BE2C (cell line): ENCODE results near the gene HNF1B.

Source experiments
- DNase-seq: peaks from one replicate; pipeline ENCODE4 v3.0.0-alpha.2; 2020
- H3K27me3 ChIP-seq: fragments of 250-450 bp; sonication (Bioruptor Pico); 2 replicates; pipeline ENCODE4 v1.5.1; 2020; ENCODE audit warnings: mild to moderate bottlenecking
- H3K36me3 ChIP-seq: fragments of 250-450 bp; sonication (Bioruptor Pico); 2 replicates; pipeline ENCODE4 v1.5.1; 2020; ENCODE audit warnings: mild to moderate bottlenecking
- H3K4me1 ChIP-seq: fragments of 250-450 bp; sonication (Bioruptor Pico); 2 replicates; pipeline ENCODE4 v1.5.1; 2020
- H3K4me3 ChIP-seq: 2 replicates; pipeline ENCODE4 v1.5.1; 2011; ENCODE audit warnings: low read depth, low read length
- H3K9me3 ChIP-seq: fragments of 250-450 bp; sonication (Bioruptor Pico); 2 replicates; pipeline ENCODE4 v1.5.1; 2020
- TF ChIP-seq, protein P1 (sequence below): IDR thresholded peaks from 2 replicates; pipeline ENCODE4 v1.5.1; 2012; ENCODE audit warnings: mild to moderate bottlenecking, low read depth, low read length

HNF1B gene

DNA sequence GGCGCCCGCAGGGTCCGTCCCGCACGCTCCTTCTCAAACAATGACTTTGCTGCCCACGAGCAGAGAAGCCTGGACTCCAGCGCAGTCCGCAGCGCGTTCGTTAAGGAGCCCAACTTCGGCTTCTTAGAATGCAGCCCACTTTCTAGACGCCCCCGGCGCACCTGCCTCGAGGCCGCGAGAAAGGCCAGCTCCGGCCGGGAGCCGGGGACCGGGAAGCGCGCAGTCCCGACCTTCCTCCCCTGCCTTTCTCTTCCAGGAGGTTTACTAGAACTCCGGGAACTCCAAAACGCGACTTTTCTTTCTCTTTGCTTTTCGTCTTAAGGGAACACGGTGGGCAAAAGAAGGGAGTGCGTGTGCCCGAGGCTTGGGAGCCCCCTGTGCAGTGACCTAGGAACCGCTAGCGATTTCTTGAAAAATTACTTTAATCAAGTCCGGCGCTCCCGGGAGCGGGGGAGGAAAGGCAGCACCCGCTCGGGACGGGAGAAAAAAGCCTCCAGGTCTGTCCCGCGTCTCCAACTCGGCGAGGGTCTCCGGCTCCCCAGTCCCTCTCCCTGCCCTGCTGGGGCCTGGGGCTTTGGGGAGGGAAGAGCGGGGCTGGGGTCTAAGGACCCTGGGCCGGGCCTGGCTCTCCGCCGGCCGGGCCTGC lies 2.6 kb downstream of the HNF1B start:
- H3K27me3 ChIP-seq, result peaks cover 93% of the 10 kb centered on the region
- TF ChIP-seq, protein P1, sequence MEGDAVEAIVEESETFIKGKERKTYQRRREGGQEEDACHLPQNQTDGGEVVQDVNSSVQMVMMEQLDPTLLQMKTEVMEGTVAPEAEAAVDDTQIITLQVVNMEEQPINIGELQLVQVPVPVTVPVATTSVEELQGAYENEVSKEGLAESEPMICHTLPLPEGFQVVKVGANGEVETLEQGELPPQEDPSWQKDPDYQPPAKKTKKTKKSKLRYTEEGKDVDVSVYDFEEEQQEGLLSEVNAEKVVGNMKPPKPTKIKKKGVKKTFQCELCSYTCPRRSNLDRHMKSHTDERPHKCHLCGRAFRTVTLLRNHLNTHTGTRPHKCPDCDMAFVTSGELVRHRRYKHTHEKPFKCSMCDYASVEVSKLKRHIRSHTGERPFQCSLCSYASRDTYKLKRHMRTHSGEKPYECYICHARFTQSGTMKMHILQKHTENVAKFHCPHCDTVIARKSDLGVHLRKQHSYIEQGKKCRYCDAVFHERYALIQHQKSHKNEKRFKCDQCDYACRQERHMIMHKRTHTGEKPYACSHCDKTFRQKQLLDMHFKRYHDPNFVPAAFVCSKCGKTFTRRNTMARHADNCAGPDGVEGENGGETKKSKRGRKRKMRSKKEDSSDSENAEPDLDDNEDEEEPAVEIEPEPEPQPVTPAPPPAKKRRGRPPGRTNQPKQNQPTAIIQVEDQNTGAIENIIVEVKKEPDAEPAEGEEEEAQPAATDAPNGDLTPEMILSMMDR, result no peak
- no peak overlapping the region for H3K4me3 ChIP-seq
- no peak for DNase-seq
- no peaks in the 10 kb centered on the region for H3K9me3 ChIP-seq
- H3K4me1 ChIP-seq, result no peaks in the 10 kb centered on the region
- no peaks in the 10 kb centered on the region for H3K36me3 ChIP-seq

DNA sequence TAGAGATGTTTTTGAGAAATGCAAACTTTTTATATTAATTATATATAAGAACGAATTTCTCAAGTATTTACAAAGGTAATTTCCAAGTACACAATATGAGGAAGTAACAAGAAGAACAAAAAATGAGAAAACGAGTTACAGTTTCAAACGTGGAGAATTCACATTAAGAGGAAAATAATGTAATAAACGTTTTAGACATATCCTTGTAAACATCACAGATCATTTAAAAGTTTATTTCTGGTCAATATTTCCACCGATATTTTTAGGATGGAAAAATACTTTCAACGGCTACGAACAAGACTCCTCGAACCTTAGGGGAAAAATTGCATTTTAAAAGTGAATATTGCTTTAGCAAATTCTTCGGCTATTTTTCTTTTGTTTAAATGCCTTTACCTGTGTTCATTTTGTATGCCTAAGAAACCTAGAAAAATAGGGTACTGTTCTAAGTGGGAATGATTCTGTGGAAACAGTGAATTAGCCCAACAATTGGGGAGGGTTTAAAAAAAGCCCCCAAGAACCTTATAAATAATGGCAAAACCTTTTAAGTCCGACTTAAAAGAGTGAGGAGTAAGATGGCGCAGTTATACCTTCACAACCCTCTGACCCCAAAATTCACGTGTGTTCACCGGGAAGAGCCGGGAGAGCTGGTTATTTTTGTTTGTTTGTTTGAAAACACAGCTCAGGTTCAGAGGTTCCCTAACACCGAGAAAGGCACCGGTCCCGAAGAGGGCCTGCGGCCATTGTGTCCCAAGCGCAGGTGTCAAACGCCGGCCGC lies 3.3 kb downstream of the HNF1B start:
- DNase-seq, result no peak
- Histone ChIP-seq H3K36me3 (no peaks in the 10 kb centered on the region), H3K4me1 (no peaks in the 10 kb centered on the region), H3K9me3 (no peaks in the 10 kb centered on the region), H3K27me3 (peaks cover 93% of the 10 kb centered on the region), H3K4me3 (no peak overlapping the region)
- TF ChIP-seq, protein P1, result no peak

DNA sequence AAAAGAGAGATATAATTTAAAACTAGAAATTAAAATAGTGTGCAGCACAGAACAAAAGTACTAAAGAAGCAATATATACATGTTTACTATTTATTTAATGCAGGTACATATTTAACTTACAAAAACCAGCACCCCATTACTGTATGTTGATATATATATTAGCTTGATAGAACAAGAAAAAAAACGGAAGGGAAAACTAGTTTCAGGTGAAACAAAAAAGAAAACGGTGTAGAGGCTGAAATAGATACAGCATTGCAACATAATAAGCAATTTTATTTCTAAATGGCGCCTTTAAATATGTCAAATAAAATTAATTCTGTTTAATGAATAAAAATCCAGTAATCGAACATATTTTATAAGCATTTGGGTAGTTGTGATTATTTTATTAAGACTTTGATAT lies 3.9 kb downstream of the HNF1B start:
- Histone ChIP-seq H3K36me3 (no peaks in the 10 kb centered on the region), H3K27me3 (peaks cover 92% of the 10 kb centered on the region), H3K4me1 (no peaks in the 10 kb centered on the region), H3K9me3 (no peaks in the 10 kb centered on the region), H3K4me3 (no peak overlapping the region)
- TF ChIP-seq, protein P1, result no peak
- no peak for DNase-seq

DNA sequence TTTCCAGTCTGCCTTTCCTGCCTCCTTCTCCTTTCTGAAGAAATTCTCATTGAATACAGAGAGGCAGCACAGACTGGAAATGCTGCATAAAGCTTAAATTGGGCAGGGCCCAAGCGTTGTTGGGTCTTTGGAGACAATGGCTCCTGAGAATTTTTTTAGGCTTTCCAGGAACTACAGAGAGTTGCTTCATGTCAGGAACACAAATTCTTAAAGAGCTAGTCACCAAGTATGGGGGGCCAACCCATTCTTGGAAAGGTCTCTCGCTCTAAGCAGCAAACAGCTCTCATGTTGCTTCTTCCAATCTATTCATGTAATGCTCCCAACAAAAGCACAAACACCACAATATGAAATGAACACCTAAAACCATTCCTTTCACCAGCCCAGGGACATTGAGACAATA lies 6.9 kb downstream of the HNF1B start:
- Histone ChIP-seq H3K4me1 (no peaks in the 10 kb centered on the region), H3K4me3 (no peak overlapping the region), H3K36me3 (no peaks in the 10 kb centered on the region), H3K9me3 (no peaks in the 10 kb centered on the region), H3K27me3 (peaks cover 90% of the 10 kb centered on the region)
- TF ChIP-seq, protein P1, result no peak
- no peak for DNase-seq

DNA sequence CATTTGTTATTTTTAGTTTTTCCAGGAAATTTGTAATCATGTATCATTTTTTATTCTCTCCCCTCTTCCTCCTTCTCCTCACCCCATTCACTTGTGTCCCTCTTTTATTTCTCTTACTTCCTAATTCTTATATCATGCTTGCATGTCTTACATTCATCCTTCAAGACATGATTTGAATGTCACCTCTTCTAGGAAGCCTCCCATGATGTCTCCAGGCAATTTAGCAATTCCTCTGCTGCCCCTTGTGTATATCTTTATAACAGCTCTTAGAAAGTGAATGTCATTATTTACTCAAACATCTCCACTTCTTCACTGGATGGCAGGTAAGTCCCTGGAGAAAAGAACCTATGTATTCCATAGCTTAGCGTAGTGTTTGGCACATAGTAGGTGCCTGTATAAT lies 7.8 kb downstream of the HNF1B start:
- no peak for DNase-seq
- peaks cover 82% of the 10 kb centered on the region for H3K27me3 ChIP-seq
- H3K36me3 ChIP-seq, result no peaks in the 10 kb centered on the region
- H3K4me3 ChIP-seq, result no peak overlapping the region
- TF ChIP-seq, protein P1, result peak; percentile 16
- no peaks in the 10 kb centered on the region for H3K4me1 ChIP-seq
- H3K9me3 ChIP-seq, result no peaks in the 10 kb centered on the region

DNA sequence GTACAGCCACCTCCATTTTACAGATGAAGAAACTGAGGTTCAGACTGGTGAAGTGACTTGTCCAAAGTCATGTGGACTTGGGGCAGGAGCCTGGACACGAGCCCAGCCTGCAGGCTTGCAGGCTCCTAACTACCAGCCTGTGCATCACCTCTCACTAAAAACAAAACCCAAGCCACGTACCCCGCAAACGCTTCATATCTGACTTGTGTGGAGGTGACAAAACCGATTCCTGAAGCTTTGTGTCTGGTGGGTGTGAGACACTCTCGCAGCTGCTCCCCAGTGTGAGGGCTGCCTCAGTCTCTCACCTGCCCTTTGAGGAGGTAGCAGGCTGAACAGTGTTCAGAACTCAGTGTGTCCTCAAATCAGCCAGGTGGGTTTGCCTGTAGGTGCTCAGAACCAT lies 8.4 kb downstream of the HNF1B start:
- H3K4me1 ChIP-seq, result no peaks in the 10 kb centered on the region
- no peaks in the 10 kb centered on the region for H3K36me3 ChIP-seq
- peaks cover 76% of the 10 kb centered on the region for H3K27me3 ChIP-seq
- no peaks in the 10 kb centered on the region for H3K9me3 ChIP-seq
- DNase-seq, result no peak
- TF ChIP-seq, protein P1, result no peak
- H3K4me3 ChIP-seq, result no peak overlapping the region
